ENCODE data around the gene NOTCH3. TPM values are rescaled to one million over a fixed set of nuclear protein-coding genes. Genes with fewer than 3 reads are reported as not detected.

Gene NOTCH3
- total RNA-seq (2022), result 3.7 and 7.7 TPM in 2 replicates
- percentile 34 among the genes with signal in this experiment for Bru-seq, nascent RNA
- BruChase-seq, experiment 1, labeled RNA remaining after a 6-hour chase, result percentile 64 among the genes with signal in this experiment
- BruChase-seq, experiment 2, labeled RNA remaining after a 2-hour chase, result percentile 44 among the genes with signal in this experiment
- long read RNA-seq, full-length matches to known transcripts, result 2 of 5 reads
- long read RNA-seq, partial matches to known transcripts, result 1 of 5 reads
- long read RNA-seq, other reads (novel, unspliced or antisense), result 2 of 5 reads

- no peak for DNase-seq (ENCODE audit: unreplicated experiment)
- intact Hi-C loops (cut with micrococcal nuclease), result no loop called here
- peaks cover 18% of the 10 kb centered on the region for H3K4me1 Mint-ChIP-seq (ENCODE audit: insufficient read depth, unreplicated experiment)
- peak within 1 kb of the TSS; percentile 25 for H3K4me3 Mint-ChIP-seq (ENCODE audit: unreplicated experiment)
- H3K27me3 Mint-ChIP-seq (ENCODE audit: insufficient read depth, unreplicated experiment), result peaks cover 23% of the 10 kb centered on the region
- CTCF ChIA-PET, result interaction anchor here (0.8 kb wide), 1 partner anchor 24 kb away, joined by 4 read pairs; no protein-coding TSS in a partner anchor
- BruUV-seq (replicated peaks), result no TSS peak
- no peak within 1 kb of the TSS for H3K27ac Mint-ChIP-seq (ENCODE audit: low read depth, unreplicated experiment)
- no peaks in the 10 kb centered on the region for H3K9me3 Mint-ChIP-seq (ENCODE audit: unreplicated experiment)
- TF ChIP-seq CTCF (IDR thresholded peaks at IDR 0.05; ENCODE audit: unreplicated experiment), result no peak
- POLR2A ChIA-PET, result interaction anchor here (0.6 to 1.1 kb wide), 2 partner anchors 15 to 218 kb away, joined by 3 to 4 read pairs; no protein-coding TSS in a partner anchor
- peaks cover 1% of the 10 kb centered on the region for H3K36me3 Mint-ChIP-seq (ENCODE audit: insufficient read depth, unreplicated experiment)
Observed at GRCh38 chr19:15200553-15201364, at the start of gene NOTCH3. Gene NOTCH3, minus strand, starts transcription at chr19:15200995. Its CDS starts 90 bp downstream, at chr19:15200905.

GRCh38 chr19:15250640-15250993 lies 49.8 kb upstream of the NOTCH3 start:
- intact Hi-C loops (cut with micrococcal nuclease), result loop anchor here (5.0 kb wide), 1 partner anchor 73 kb away; no protein-coding TSS in a partner anchor
- ChIA-PET CTCF (interaction anchor here (0.7 to 4.5 kb wide), 10 partner anchors 10 to 306 kb away, joined by 3 to 25 read pairs (median 3); no protein-coding TSS in a partner anchor), POLR2A (interaction anchor here (0.6 to 2.1 kb wide), 6 partner anchors 15 to 168 kb away, joined by 3 to 6 read pairs (median 3); partner anchors contain the start of gene AKAP8L)
- Mint-ChIP-seq H3K36me3 (ENCODE audit: insufficient read depth, unreplicated experiment) (peaks cover 73% of the 10 kb centered on the region), H3K27ac (ENCODE audit: low read depth, unreplicated experiment) (no peak overlapping the region), H3K4me1 (ENCODE audit: insufficient read depth, unreplicated experiment) (peaks cover 31% of the 10 kb centered on the region), H3K9me3 (ENCODE audit: unreplicated experiment) (no peaks in the 10 kb centered on the region), H3K27me3 (ENCODE audit: insufficient read depth, unreplicated experiment) (no peaks in the 10 kb centered on the region), H3K4me3 (ENCODE audit: unreplicated experiment) (no peak overlapping the region)
- no peak for TF ChIP-seq CTCF (IDR thresholded peaks at IDR 0.05; ENCODE audit: unreplicated experiment)
- DNase-seq (ENCODE audit: unreplicated experiment), result no peak
- no TSS peak for BruUV-seq (replicated peaks)

GRCh38 chr19:15249972-15250639 lies 49.3 kb upstream of the NOTCH3 start:
- CTCF ChIA-PET, result interaction anchor here (0.6 to 4.5 kb wide), 14 partner anchors 11 to 474 kb away, joined by 3 to 25 read pairs (median 3); no protein-coding TSS in a partner anchor
- intact Hi-C loops (cut with micrococcal nuclease), result loop anchor here (5.0 kb wide), 1 partner anchor 73 kb away; no protein-coding TSS in a partner anchor
- H3K27me3 Mint-ChIP-seq (ENCODE audit: insufficient read depth, unreplicated experiment), result no peaks in the 10 kb centered on the region
- H3K36me3 Mint-ChIP-seq (ENCODE audit: insufficient read depth, unreplicated experiment), result peaks cover 72% of the 10 kb centered on the region
- DNase-seq (ENCODE audit: unreplicated experiment), result peak; percentile 92
- POLR2A ChIA-PET, result interaction anchor here (0.6 to 2.1 kb wide), 7 partner anchors 16 to 168 kb away, joined by 3 to 6 read pairs (median 3); partner anchors contain the start of gene AKAP8L
- H3K4me3 Mint-ChIP-seq (ENCODE audit: unreplicated experiment), result no peak overlapping the region
- H3K9me3 Mint-ChIP-seq (ENCODE audit: unreplicated experiment), result no peaks in the 10 kb centered on the region
- no peak for TF ChIP-seq CTCF (IDR thresholded peaks at IDR 0.05; ENCODE audit: unreplicated experiment)
- peaks cover 31% of the 10 kb centered on the region for H3K4me1 Mint-ChIP-seq (ENCODE audit: insufficient read depth, unreplicated experiment)
- BruUV-seq (replicated peaks), result no TSS peak
- H3K27ac Mint-ChIP-seq (ENCODE audit: low read depth, unreplicated experiment), result no peak overlapping the region
